GM12873 (cell line): ENCODE data around the gene FN1.

Experiments used
- TF ChIP-seq, protein P1 (sequence below): IDR thresholded peaks from 2 replicates; pipeline ENCODE4 v1.5.1; 2012; ENCODE audit warnings: low read depth, mild to moderate bottlenecking, moderate library complexity, low read length, control low read depth; ENCODE audit not compliant: insufficient read depth; ENCODE audit errors: missing control alignments

FN1 gene

DNA sequence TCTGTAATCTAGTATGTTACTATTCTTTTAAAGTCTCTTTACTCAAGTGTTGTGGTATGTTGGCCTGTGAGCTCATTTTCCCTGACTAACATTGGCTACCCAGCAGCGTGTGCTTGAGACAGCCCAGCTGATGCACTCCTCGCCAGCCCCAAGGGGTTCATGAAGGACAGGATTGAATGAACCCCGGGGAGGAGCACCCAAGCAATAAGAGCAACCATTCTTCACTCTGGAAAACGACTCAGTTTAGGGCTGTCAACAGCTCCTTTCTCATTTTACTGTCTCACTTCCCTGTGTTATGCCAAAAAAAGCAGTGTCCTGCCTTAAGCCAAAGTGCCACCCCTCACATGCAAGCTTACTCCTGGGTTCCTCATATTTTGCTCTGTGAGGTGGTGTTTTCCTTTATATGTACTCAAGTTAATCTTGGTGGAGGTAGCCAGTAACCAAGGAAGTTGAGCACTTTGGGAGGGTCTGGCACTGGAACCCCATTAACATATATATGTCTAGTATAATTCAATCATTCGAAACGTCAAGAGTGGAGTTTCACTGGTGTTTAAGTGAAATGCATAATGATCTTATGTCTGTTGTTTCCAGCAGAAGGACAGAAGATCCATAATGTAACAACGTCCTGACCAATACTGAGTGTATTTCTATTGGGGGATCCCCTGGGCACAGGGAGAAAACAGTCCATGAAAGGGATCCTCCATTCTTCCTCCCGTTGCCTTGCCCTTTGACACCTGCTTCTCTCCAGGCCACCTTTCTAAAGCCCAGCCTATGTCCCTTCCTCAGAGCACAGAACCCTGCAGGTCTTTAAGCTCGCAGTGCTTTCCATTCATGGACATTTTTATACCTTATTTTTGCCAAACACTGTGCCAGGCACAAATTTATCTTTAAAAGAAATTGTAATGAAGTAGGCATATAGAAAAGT is 80.8 kb downstream of the FN1 start:
- TF ChIP-seq, protein P1, sequence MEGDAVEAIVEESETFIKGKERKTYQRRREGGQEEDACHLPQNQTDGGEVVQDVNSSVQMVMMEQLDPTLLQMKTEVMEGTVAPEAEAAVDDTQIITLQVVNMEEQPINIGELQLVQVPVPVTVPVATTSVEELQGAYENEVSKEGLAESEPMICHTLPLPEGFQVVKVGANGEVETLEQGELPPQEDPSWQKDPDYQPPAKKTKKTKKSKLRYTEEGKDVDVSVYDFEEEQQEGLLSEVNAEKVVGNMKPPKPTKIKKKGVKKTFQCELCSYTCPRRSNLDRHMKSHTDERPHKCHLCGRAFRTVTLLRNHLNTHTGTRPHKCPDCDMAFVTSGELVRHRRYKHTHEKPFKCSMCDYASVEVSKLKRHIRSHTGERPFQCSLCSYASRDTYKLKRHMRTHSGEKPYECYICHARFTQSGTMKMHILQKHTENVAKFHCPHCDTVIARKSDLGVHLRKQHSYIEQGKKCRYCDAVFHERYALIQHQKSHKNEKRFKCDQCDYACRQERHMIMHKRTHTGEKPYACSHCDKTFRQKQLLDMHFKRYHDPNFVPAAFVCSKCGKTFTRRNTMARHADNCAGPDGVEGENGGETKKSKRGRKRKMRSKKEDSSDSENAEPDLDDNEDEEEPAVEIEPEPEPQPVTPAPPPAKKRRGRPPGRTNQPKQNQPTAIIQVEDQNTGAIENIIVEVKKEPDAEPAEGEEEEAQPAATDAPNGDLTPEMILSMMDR: no peak

DNA sequence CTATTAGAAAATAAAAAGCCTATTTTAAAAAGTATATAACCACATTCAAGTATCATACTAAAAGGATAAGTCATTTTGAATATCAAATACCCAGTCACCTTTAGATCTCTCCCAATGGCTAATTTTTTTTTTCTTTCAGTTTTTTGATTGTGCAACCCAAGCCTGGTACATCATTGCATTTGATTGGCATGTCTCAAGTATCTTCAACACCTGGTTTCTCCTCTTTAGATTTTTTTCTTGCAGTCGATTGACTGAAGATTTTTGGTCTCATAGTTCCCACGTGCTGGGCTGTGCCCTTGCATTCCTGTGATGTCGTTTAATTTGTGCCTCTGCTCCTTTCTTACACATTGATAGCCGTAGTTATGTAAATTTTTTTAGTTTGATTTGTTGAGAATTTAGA is 83.3 kb downstream of the FN1 start:
- TF ChIP-seq, protein P1: no peak

GRCh38 chr2:215347878-215348277 is 88.0 kb downstream of the FN1 start:
- TF ChIP-seq, protein P1: no peak

DNA sequence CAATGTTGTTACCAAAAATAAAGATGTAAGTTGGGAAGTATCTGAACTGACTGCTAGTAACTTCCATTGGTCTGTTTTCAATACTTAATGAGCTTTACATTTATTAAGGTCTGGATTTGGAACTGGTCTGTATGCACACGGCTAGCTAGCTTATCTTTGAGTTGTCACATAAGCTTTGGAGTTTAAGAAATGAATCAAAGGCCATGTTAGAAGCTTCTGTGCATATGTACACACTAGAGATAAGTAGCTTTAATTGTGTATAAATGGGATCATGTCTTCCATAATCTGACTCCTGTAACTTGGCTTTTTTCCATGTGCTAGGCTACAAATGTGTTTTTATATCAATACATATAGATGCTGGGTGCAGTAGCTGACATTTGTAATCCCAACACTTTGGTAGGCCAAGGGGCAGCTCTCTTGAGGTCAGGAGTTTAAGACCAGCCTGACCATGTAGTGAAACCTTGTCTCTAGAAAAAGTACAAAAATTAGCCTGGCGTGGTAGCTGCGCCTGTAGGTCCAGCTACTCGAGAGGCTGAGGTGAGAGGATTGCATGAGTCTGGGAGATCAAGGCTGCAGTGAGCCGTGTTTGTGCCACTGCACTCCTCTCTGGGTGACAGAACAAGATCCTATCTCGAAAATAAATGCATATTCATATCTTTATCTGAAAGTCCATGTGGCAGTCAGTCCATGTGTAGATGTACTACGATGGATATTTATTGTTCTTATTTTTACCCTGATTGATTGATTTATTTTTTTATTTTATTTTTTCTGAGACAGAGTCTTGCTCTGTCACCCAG is 96.8 kb downstream of the FN1 start:
- TF ChIP-seq, protein P1: no peak

- TF ChIP-seq, protein P1: no peak
Observed at GRCh38 chr2:215332872-215333595, 102.8 kb downstream of the FN1 start.

- TF ChIP-seq, protein P1: no peak
Observed at GRCh38 chr2:215328066-215328465, 107.8 kb downstream of the FN1 start.
